NT2/D1 (cell line): Measurements from ENCODE around the gene SLC22A17.

ENCODE experiments used
- YY1 ChIP-seq: IDR thresholded peaks from 2 replicates; pipeline ENCODE4 v1.6.1; 2011; ENCODE audit not compliant: insufficient read length, insufficient read depth
- ZNF274 ChIP-seq: IDR thresholded peaks from 2 replicates; pipeline ENCODE4 v1.6.1; 2011; ENCODE audit warnings: mild to moderate bottlenecking, low read depth, low read length

GRCh38 chr14:23382276-23382675 is 29.6 kb upstream of the SLC22A17 start:
- TF ChIP-seq ZNF274 (no peak), YY1 (no peak)
